Heart right ventricle (tissue), 16 donors: ENCODE measurements around the gene ADGRA3. TPM values are rescaled to one million over a fixed set of nuclear protein-coding genes. Genes with fewer than 3 reads are reported as not detected.

Experiments used
- ATAC-seq, 8 donors: fragments of 200-7000 bp; cut with Tn5 transposase; one replicate each; pipeline ENCODE4 v1.9.1; 2020; ENCODE audit warnings: mild to moderate bottlenecking in 8 of 8, moderate library complexity in 8 of 8, moderate number of reproducible peaks in 1 of 8
- DNase-seq, 2 donors: peaks; one replicate each; pipeline ENCODE4 v3.0.0-alpha.2; 2020
- H3K27ac ChIP-seq, 10 donors: fragments of 200-600 bp; sonication (generic) in 2 of 10; one replicate each; pipeline versions ENCODE4 v1.5.0 to v1.8.0; 2020 to 2022; ENCODE audit warnings: mild to moderate bottlenecking in 3 of 10
- H3K27me3 ChIP-seq, 7 donors: fragments of 200-600 bp; one replicate each; pipeline ENCODE4 v1.8.0; 2021 to 2022; ENCODE audit warnings: mild to moderate bottlenecking in 2 of 7
- H3K36me3 ChIP-seq, 9 donors: fragments of 200-600 bp; sonication (generic) in 1 of 9; one replicate each; pipeline versions ENCODE4 v1.5.0 to v1.8.0; 2020 to 2022; ENCODE audit warnings: mild to moderate bottlenecking in 2 of 9
- H3K4me1 ChIP-seq, 9 donors: fragments of 200-600 bp; sonication (generic) in 1 of 9; one replicate each; pipeline versions ENCODE4 v1.5.0 to v1.8.0; 2020 to 2022; ENCODE audit warnings: mild to moderate bottlenecking in 4 of 9
- H3K4me3 ChIP-seq, 10 donors: fragments of 200-600 bp; sonication (generic) in 2 of 10; one replicate each; pipeline versions ENCODE4 v1.5.0 to v1.8.0; 2020 to 2022; ENCODE audit warnings: mild to moderate bottlenecking in 7 of 10, moderate library complexity in 2 of 10
- H3K9me3 ChIP-seq, 11 donors: fragments of 200-600 bp in 10 of 11; sonication (generic) in 2 of 11; one replicate each; pipeline versions ENCODE4 v1.5.0 to v1.8.0; 2013 to 2022; ENCODE audit warnings: mild to moderate bottlenecking in 2 of 11, control low read depth in 1 of 11, moderate library complexity in 1 of 11
- CTCF ChIP-seq, 9 donors: fragments of 200-600 bp; sonication (generic) in 2 of 9; IDR thresholded peaks; one replicate each; pipeline versions ENCODE4 v1.5.0 to v1.8.0; 2021 to 2022; ENCODE audit warnings: antibody characterized with exemption in 9 of 9, mild to moderate bottlenecking in 5 of 9, moderate library complexity in 1 of 9
- WGBS, 2 donors: extraction: QIAGEN DNeasy Blood & Tissue Kit; methylation state at CpG; one replicate each; pipeline ENCODE4 v1.1.7; 2013; ENCODE audit warnings: inconsistent platforms in 1 of 2; 5-methylcytosine and 5-hydroxymethylcytosine counted together
- intact Hi-C, 10 donors: fragments of 100-400 bp; cut with DNase I; formaldehyde crosslinking; loops; one replicate each; pipeline versions ENCODE4 v1.11.1 to v1.14.2; 2022
- polyA plus RNA-seq, 2 donors: library from polyadenylated mRNA; stranded (reverse); fragments of 200-250 nt; gene quantifications; one replicate each; pipeline ENCODE4 v1.2.3, GENCODE V29; 2013
- total RNA-seq, 10 donors: library from RNA; stranded (reverse); fragmentation: NEBNext Ultra II Directional in 3 of 10; extraction: Animal tissue kit (Norgen Biotek cat#: 25700) in 3 of 10; gene quantifications; one replicate each; pipeline versions ENCODE4 v1.2.1 to v1.2.4, GENCODE V29; 2021 to 2023
- donor health status: Arrhythmogenic right ventricular cardiomyopathy.
- donor health status: ischemic (EF 13 %, LVEDD 7.1; RV severe dilation, severe dysfunction).
- donor health status: healthy with polysubstance abuse.
- donor health status: DM: no; HTN: yes; CAD: no.
- donor health status: DM: no; HTN: no; CAD: no.
- donor health status: ischemic (EF 25% LVEDD 6.9; RV normal size, moderate dysfunction).
- donor health status: ischemic (EF 25% LVEDD 5.7; RV mildly dilated, moderate dysfunction).
- donor health status: healthy.
- donor health status: DM: yes; HTN: yes; CAD: no.
- donor health status: Ischemic cardiomyopathy.
- donor health status: ischemic (EF 35%, LVEDD 5.7; RV mildly dilated, moderate dysfunction).
- donor health status: nonischemic (EF 11% LVEDD 7.7; RV severe dilation, severe dysfunction).
- donor health status: DM: yes; HTN: yes; CAD: no.
- donor health status: PGD.
- donor health status: ischemic (EF 29% LVEDD 5.4; RV normal size, mild dysfunction).
- donor health status: nonischemic (EF 23%, LVEDD 6.1; RV moderate dilation, normal function).

ADGRA3 gene
- total and polyA plus RNA-seq, 12 donors = 4.9 to 29.5 (median 20.8) TPM

GRCh38 chr4:22512306-22512705 is 3.6 kb downstream of the ADGRA3 start:
- ATAC-seq = no peak
- intact Hi-C loops = loop anchor here in 1 of 10 donors (10.0 kb wide), 1 partner anchor 98 kb away; no protein-coding TSS in a partner anchor
- peaks cover 0 to 18% (median 0%) of the 10 kb centered on the region in 7 donors for H3K27me3 ChIP-seq
- no peak for DNase-seq
- H3K9me3 ChIP-seq = no peaks in the 10 kb centered on the region
- peaks cover 2 to 36% (median 12%) of the 10 kb centered on the region in 9 donors for H3K4me1 ChIP-seq
- H3K4me3 ChIP-seq = no peak overlapping the region
- no peak overlapping the region for H3K27ac ChIP-seq
- no peak for TF ChIP-seq CTCF (IDR thresholded peaks at IDR 0.05)
- H3K36me3 ChIP-seq = no peaks in the 10 kb centered on the region
- WGBS, 2 donors = 82 to 92% methylated on average over 2 of the region's 2 CpGs

DNA sequence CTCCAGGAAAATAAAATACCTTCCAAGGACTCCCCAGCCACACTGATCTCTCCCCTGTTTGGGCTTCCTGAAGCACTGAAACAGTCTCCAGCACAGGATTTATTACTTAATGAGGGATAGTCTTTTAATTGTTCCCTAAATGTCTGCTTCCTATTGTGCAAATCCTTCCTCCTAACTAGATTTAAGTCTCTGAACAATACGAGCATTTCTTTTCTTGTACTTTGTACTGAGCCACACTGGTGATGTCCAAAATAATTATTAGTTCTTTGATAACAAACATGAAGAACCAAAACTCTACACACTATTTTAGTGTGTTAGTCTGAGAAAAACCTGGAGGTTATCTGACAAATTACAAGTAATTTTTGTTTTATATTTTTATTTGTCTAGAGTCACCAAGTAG is 5.1 kb downstream of the ADGRA3 start:
- TF ChIP-seq CTCF (IDR thresholded peaks at IDR 0.05) = no peak
- no peak for DNase-seq
- H3K9me3 ChIP-seq = no peaks in the 10 kb centered on the region
- ATAC-seq = no peak
- intact Hi-C loops = loop anchor here in 1 of 10 donors (10.0 kb wide), 1 partner anchor 96 kb away; no protein-coding TSS in a partner anchor
- no peak overlapping the region for H3K27ac ChIP-seq
- no peak overlapping the region for H3K4me3 ChIP-seq
- 38 to 48% methylated on average over 1 of the region's 1 CpG for WGBS, 2 donors
- H3K36me3 ChIP-seq = no peaks in the 10 kb centered on the region
- H3K27me3 ChIP-seq = peaks cover 0 to 8% (median 0%) of the 10 kb centered on the region in 7 donors
- H3K4me1 ChIP-seq = peaks cover 2 to 31% (median 11%) of the 10 kb centered on the region in 9 donors

- DNase-seq (no peak), ATAC-seq (no peak)
- no peak overlapping the region for H3K27ac ChIP-seq
- TF ChIP-seq CTCF (IDR thresholded peaks at IDR 0.05) = no peak
- no peaks in the 10 kb centered on the region for H3K9me3 ChIP-seq
- no peaks in the 10 kb centered on the region for H3K27me3 ChIP-seq
- intact Hi-C loops = no loop called here
- no peak overlapping the region for H3K4me3 ChIP-seq
- H3K4me1 ChIP-seq = peaks cover 0 to 27% (median 5%) of the 10 kb centered on the region in 9 donors
- no peaks in the 10 kb centered on the region for H3K36me3 ChIP-seq
- WGBS, 2 donors = 76 to 81% methylated on average over 3 of the region's 3 CpGs
Measured at GRCh38 chr4:22508376-22508775, 7.5 kb downstream of the ADGRA3 start.

DNA sequence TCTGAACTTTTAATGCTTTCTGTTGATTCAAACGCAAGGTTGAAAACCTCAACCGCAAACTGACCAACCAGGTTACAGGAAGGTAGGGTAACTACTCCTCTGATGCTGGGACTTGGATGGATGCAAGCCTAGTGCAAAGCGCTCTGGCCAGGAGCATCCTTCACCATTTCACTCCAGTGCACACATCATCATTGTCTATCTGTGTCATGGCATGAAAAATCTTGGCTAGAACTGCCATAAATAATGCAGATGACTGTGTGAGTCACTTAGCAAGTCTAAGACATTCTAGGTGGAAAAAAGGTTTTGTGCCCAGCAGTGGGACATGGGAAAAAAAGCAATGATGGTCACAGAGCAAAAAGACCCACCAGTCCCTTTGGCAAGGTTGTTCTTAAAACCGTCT is 10.9 kb downstream of the ADGRA3 start:
- no peak for TF ChIP-seq CTCF (IDR thresholded peaks at IDR 0.05)
- no peaks in the 10 kb centered on the region for H3K36me3 ChIP-seq
- peaks cover 0 to 19% (median 10%) of the 10 kb centered on the region in 9 donors for H3K4me1 ChIP-seq
- no peak overlapping the region for H3K27ac ChIP-seq
- H3K4me3 ChIP-seq = no peak overlapping the region
- no peaks in the 10 kb centered on the region for H3K27me3 ChIP-seq
- no peak for ATAC-seq
- H3K9me3 ChIP-seq = no peaks in the 10 kb centered on the region
- 97 to 98% methylated on average over 4 of the region's 4 CpGs for WGBS, 2 donors
- no peak for DNase-seq
- intact Hi-C loops = no loop called here
